Suprapubic skin (tissue), 4 donors: ENCODE data around the gene SF3B1.

Experiments
- CTCF ChIP-seq, 2 donors: fragments of 200-600 bp in 1 of 2; fragments of 450-650 bp in 1 of 2; sonication (generic) in 1 of 2; IDR thresholded peaks; one replicate each; pipeline ENCODE4 v1.5.1; 2016 to 2019; ENCODE audit warnings: antibody characterized with exemption in 2 of 2, mild to moderate bottlenecking in 1 of 2, moderate library complexity in 1 of 2
- EP300 ChIP-seq: sonication (generic); formaldehyde crosslinking; IDR thresholded peaks from one replicate; pipeline ENCODE4 v1.6.1; 2017; ENCODE audit warnings: antibody characterized with exemption
- POLR2A ChIP-seq, 2 donors: fragments of 450-650 bp; IDR thresholded peaks; one replicate each; pipeline ENCODE4 v1.6.1; 2017; ENCODE audit warnings: antibody characterized with exemption in 2 of 2, mild to moderate bottlenecking in 2 of 2, moderate library complexity in 2 of 2
- POLR2AphosphoS5 ChIP-seq, 3 donors: sonication (generic); formaldehyde crosslinking; IDR thresholded peaks; one replicate each; pipeline ENCODE4 v1.6.1; 2017; ENCODE audit warnings: antibody characterized with exemption in 3 of 3

GRCh38 chr2:197381641-197382040 lies 53.2 kb downstream of the SF3B1 start:
- no peak for TF ChIP-seq CTCF (IDR thresholded peaks at IDR 0.05)
- TF ChIP-seq POLR2A (IDR thresholded peaks at IDR 0.05), result no peak
- no peak for TF ChIP-seq EP300
- TF ChIP-seq POLR2AphosphoS5 (IDR thresholded peaks at IDR 0.05), result no peak
